Measurements from ENCODE around the gene UBAP2. TPM values are rescaled to one million over a fixed set of nuclear protein-coding genes. Genes with fewer than 3 reads are reported as not detected.

UBAP2 gene
- total RNA-seq, 1 experiment from 2014 or later, result 60.8 TPM

DNA sequence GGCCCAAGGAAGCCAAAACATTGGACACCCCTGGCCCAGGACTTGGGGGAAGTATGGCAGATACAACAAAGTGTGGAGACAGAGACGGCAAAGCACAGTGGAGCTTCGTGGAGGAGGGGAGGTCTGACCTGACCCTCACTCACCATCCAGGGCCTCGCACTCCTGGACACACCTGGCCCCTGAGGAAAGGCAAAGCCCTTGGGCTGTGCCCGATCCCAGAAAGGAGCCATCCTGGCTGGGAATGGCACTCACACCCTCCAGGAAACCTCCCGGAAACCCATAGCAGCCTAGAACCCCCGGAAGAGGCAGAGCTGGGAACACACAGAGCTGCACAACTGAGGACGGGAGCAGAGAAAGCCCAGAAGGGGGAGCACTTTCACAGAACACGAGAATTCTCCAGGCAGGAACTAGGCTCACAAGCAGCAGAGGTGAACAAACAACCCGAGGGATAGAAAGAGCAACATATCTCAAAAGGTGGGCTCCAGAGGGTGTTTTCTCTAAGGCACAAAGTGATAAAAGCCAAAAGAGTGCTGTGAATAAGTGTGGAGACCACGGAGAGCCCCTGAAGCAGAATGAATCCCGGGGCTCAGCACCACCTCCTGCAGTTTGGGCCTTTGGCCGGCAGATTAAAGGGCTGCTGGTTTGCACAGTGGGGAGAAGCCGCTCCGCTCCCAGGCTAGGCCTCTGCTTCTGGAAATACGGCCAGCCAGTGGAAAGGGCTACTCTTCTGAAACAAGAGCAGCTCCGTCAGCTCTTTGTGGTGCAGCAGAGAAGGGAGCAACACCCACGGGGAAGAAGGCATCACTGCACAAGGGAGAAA, 123.5 kb downstream of the UBAP2 start:
- H3T11ph ChIP-seq (ENCODE audit: low read length), result no peak overlapping the region
- no peak overlapping the region for H3K27ac ChIP-seq (ENCODE audit: insufficient read length, low read depth, low read length)
- WGBS (ENCODE audit: extremely low coverage, insufficient read length, low lambda C conversion rate), result no CpG with 5 or more reads among the region's 17 CpGs
- H2BK120ac ChIP-seq (ENCODE audit: low read depth, low read length, poor library complexity, severe bottlenecking), result no peak overlapping the region
- Mint-ChIP-seq H3K9me3 (no peaks in the 10 kb centered on the region; a peak in 1 of 5 replicates), H3K27me3 (ENCODE audit: low read depth) (peaks cover 1% of the 10 kb centered on the region; the same call in 1 of the 2 replicates), H3K4me1 (peaks cover 6 to 20% of the 10 kb centered on the region in 2 experiments), H3K4me3 (no peak overlapping the region), H3K27ac (peak overlapping the region; percentile 89 to 98 (median 94)), H3K36me3 (ENCODE audit: insufficient read depth in 1 of 3, low read depth in 3 of 3) (peaks cover 35 to 92% (median 66%) of the 10 kb centered on the region in 3 experiments; a peak in 6 of 7 replicates)
- H4K91ac ChIP-seq (ENCODE audit: insufficient read length, low read depth, low read length), result no peak overlapping the region
- no peak overlapping the region for H3K9ac ChIP-seq (ENCODE audit: extremely low read depth, insufficient read length, low read length)
- H4K5ac ChIP-seq (ENCODE audit: insufficient read length, low read depth, low read length), result no peak overlapping the region
- no peak overlapping the region for H3K4me2 ChIP-seq (ENCODE audit: insufficient read depth, insufficient read length, low read length)
- no peak overlapping the region for H2AFZ ChIP-seq (ENCODE audit: low read length)
- H3K79me1 ChIP-seq (ENCODE audit: insufficient read depth, low read depth, low read length, poor library complexity, severe bottlenecking), result no peaks in the 10 kb centered on the region
- H3K18ac ChIP-seq (ENCODE audit: insufficient read length, low read depth, low read length), result no peak overlapping the region
- H3K9me3 ChIP-seq (ENCODE audit: control insufficient read depth, low read depth, low read length), result no peaks in the 10 kb centered on the region
- no peaks in the 10 kb centered on the region for H3K79me2 ChIP-seq (ENCODE audit: insufficient read depth, low read length)
- no peak overlapping the region for H3K4ac ChIP-seq (ENCODE audit: low read depth, low read length)
- H4K8ac ChIP-seq (replicated peaks; ENCODE audit: insufficient read length, low read depth, low read length), result no peak overlapping the region
- no peak overlapping the region for H2BK15ac ChIP-seq (ENCODE audit: low read depth, low read length)
- no peaks in the 10 kb centered on the region for H4K20me1 ChIP-seq (ENCODE audit: control insufficient read depth, insufficient read depth, insufficient read length)
- no peak overlapping the region for H2BK12ac ChIP-seq (ENCODE audit: insufficient read length, low read depth, low read length)
- H2BK20ac ChIP-seq (ENCODE audit: low read depth, low read length, poor library complexity, severe bottlenecking), result no peak overlapping the region
- no peaks in the 10 kb centered on the region for H3K4me1 ChIP-seq (ENCODE audit: insufficient read depth, low read length)
- no peak overlapping the region for H3K56ac ChIP-seq (ENCODE audit: insufficient read length, low read depth, low read length)
- H3K14ac ChIP-seq (ENCODE audit: insufficient read depth, low read length), result no peak overlapping the region
- TF ChIP-seq, protein P1, sequence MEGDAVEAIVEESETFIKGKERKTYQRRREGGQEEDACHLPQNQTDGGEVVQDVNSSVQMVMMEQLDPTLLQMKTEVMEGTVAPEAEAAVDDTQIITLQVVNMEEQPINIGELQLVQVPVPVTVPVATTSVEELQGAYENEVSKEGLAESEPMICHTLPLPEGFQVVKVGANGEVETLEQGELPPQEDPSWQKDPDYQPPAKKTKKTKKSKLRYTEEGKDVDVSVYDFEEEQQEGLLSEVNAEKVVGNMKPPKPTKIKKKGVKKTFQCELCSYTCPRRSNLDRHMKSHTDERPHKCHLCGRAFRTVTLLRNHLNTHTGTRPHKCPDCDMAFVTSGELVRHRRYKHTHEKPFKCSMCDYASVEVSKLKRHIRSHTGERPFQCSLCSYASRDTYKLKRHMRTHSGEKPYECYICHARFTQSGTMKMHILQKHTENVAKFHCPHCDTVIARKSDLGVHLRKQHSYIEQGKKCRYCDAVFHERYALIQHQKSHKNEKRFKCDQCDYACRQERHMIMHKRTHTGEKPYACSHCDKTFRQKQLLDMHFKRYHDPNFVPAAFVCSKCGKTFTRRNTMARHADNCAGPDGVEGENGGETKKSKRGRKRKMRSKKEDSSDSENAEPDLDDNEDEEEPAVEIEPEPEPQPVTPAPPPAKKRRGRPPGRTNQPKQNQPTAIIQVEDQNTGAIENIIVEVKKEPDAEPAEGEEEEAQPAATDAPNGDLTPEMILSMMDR (conservative IDR thresholded peaks at IDR 0.05), result peak; percentile 81
- no peak overlapping the region for H2AK5ac ChIP-seq (ENCODE audit: insufficient read length, low read length)
- peak; percentile 76 for DNase-seq
- H3K23me2 ChIP-seq (ENCODE audit: insufficient read length, low read depth, low read length, poor library complexity, severe bottlenecking), result no peaks in the 10 kb centered on the region
- H3K27me3 ChIP-seq (ENCODE audit: insufficient read depth, low read length), result peaks cover 1% of the 10 kb centered on the region; the same call in 1 of the 2 replicates
- no peak overlapping the region for H3K23ac ChIP-seq (ENCODE audit: insufficient read length, low read depth, low read length)
- H2BK5ac ChIP-seq (ENCODE audit: insufficient read length, low read length), result no peak overlapping the region

All from H9 (cell line).